HepG2 (cell line): ENCODE measurements around the gene PNRC1. TPM values are rescaled to one million over a fixed set of nuclear protein-coding genes. Genes with fewer than 3 reads are reported as not detected.
A peak's percentile ranks its signal among the peaks of the same experiment; 100 is the strongest.

Experiments
- CBFB ChIP-seq: sonication (generic); formaldehyde crosslinking; IDR thresholded peaks from 2 replicates; pipeline ENCODE4 v1.4.0; 2020; ENCODE audit warnings: missing genetic modification reagents
- CHD4 ChIP-seq: fragments of 200-600 bp; sonication (generic); IDR thresholded peaks from 2 replicates; pipeline ENCODE4 v1.7.0; 2017; ENCODE audit warnings: mild to moderate bottlenecking, low read length, borderline replicate concordance
- CREBL2 ChIP-seq: sonication (generic); formaldehyde crosslinking; IDR thresholded peaks from 2 replicates; pipeline ENCODE4 v1.8.1; 2023; ENCODE audit warnings: missing genetic modification reagents, mild to moderate bottlenecking, borderline replicate concordance
- HNF1B ChIP-seq: sonication (generic); formaldehyde crosslinking; IDR thresholded peaks from 2 replicates; pipeline ENCODE4 v1.5.1; 2020; ENCODE audit warnings: mild to moderate bottlenecking, moderate library complexity, missing genetic modification reagents
- HOXD1 ChIP-seq: sonication (generic); formaldehyde crosslinking; IDR thresholded peaks from 2 replicates; pipeline ENCODE4 v1.5.0; 2020; ENCODE audit warnings: missing genetic modification reagents
- NAIF1 ChIP-seq: sonication (generic); formaldehyde crosslinking; IDR thresholded peaks from 2 replicates; pipeline ENCODE4 v1.5.0; 2020; ENCODE audit warnings: mild to moderate bottlenecking, missing genetic modification reagents, borderline replicate concordance
- NCOA1 ChIP-seq: sonication (generic); formaldehyde crosslinking; IDR thresholded peaks from 2 replicates; pipeline ENCODE4 v1.9.0; 2021; ENCODE audit warnings: missing genetic modification reagents
- NPAS2 ChIP-seq: sonication (generic); formaldehyde crosslinking; IDR thresholded peaks from 2 replicates; pipeline ENCODE4 v1.8.0; 2022; ENCODE audit warnings: mild to moderate bottlenecking, missing genetic modification reagents, borderline replicate concordance
- PAWR ChIP-seq: sonication (generic); formaldehyde crosslinking; IDR thresholded peaks from 2 replicates; pipeline ENCODE4 v1.4.0; 2020; ENCODE audit warnings: missing genetic modification reagents, mild to moderate bottlenecking, borderline replicate concordance
- POLR2AphosphoS5 ChIP-seq: IDR thresholded peaks from 2 replicates; pipeline ENCODE4 v1.6.1; 2012; ENCODE audit warnings: low read depth, low read length
- RARG ChIP-seq: sonication (generic); formaldehyde crosslinking; IDR thresholded peaks from 2 replicates; pipeline ENCODE4 v1.4.0; 2020; ENCODE audit warnings: low read depth, mild to moderate bottlenecking, missing genetic modification reagents
- SETDB1 ChIP-seq: sonication (generic); formaldehyde crosslinking; IDR thresholded peaks from 2 replicates; pipeline ENCODE4 v1.5.1; 2020; ENCODE audit warnings: missing genetic modification reagents, mild to moderate bottlenecking, borderline replicate concordance
- SIX4 ChIP-seq: sonication (generic); formaldehyde crosslinking; IDR thresholded peaks from 2 replicates; pipeline ENCODE4 v1.4.0; 2020; ENCODE audit warnings: missing genetic modification reagents
- ZBTB4 ChIP-seq: sonication (generic); formaldehyde crosslinking; IDR thresholded peaks from 2 replicates; pipeline ENCODE4 v1.4.0; 2020; ENCODE audit warnings: missing genetic modification reagents, mild to moderate bottlenecking, borderline replicate concordance
- ZNF281 ChIP-seq: sonication (generic); formaldehyde crosslinking; IDR thresholded peaks from 2 replicates; pipeline ENCODE4 v1.4.0; 2020; ENCODE audit warnings: missing genetic modification reagents, borderline replicate concordance
- ZNF331 ChIP-seq: sonication (generic); formaldehyde crosslinking; IDR thresholded peaks from 2 replicates; pipeline ENCODE4 v1.4.0; 2020; ENCODE audit warnings: missing genetic modification reagents
- ZNF496 ChIP-seq: sonication (generic); formaldehyde crosslinking; IDR thresholded peaks from 2 replicates; pipeline ENCODE4 v1.8.1; 2023; ENCODE audit warnings: mild to moderate bottlenecking, moderate library complexity, missing genetic modification reagents; ENCODE audit not compliant: insufficient replicate concordance
- ZNF597 ChIP-seq: sonication (generic); formaldehyde crosslinking; IDR thresholded peaks from 2 replicates; pipeline ENCODE4 v1.5.0; 2020; ENCODE audit warnings: missing genetic modification reagents
- ZNF670 ChIP-seq: sonication (generic); formaldehyde crosslinking; IDR thresholded peaks from 2 replicates; pipeline ENCODE4 v1.8.0; 2022; ENCODE audit warnings: mild to moderate bottlenecking, missing genetic modification reagents, borderline replicate concordance
- polyA plus RNA-seq, 8 experiments: library from polyadenylated mRNA; depleted of rRNA in 3 of 8; stranded (reverse) in 7 of 8; unstranded in 1 of 8; fragments of >200 nt; fragmentation: Illumina TruSeq in 4 of 8; extraction: Trizol in 4 of 8; gene quantifications; 2 replicates each; pipeline versions ENCODE4 v1.2.1 to v1.2.3, GENCODE V29; 2011 to 2016; ENCODE audit warnings: low read depth in 4 of 8, missing spikeins in 1 of 8, mixed read lengths in 1 of 8; ENCODE audit not compliant: insufficient read depth in 1 of 8
- total RNA-seq, 5 experiments: library from RNA; depleted of rRNA; stranded (reverse); fragments of >200 nt; fragmentation: Illumina TruSeq; extraction: Trizol; gene quantifications; 2 replicates each; pipeline ENCODE4 v1.2.3, GENCODE V29; 2016; ENCODE audit warnings: low read depth in 1 of 5

PNRC1 gene
- total and polyA plus RNA-seq, 2 of the 13 experiments (the other 11 are each of a cell fraction or from before 2014, with no cell fraction given), result 17.6 to 36.0 TPM

GRCh38 chr6:89081423-89082322 is 1.1 kb downstream of the PNRC1 start (continued):
- TF ChIP-seq HNF1B (CRISPR knock-in tag) (0 out of 2 replicates have a peak, but pooled peaks have one; percentile 56), ZNF597 (CRISPR knock-in tag) (no peak), NAIF1 (CRISPR knock-in tag) (peak; percentile 21; the same call in 1 of the 2 replicates), CHD4 (no peak), ZNF331 (peak; percentile 34; the same call in 1 of the 2 replicates), SIX4 (CRISPR knock-in tag) (no peak), NPAS2 (CRISPR knock-in tag) (no peak), HOXD1 (CRISPR knock-in tag) (0 out of 2 replicates have a peak, but pooled peaks have one; percentile 48), ZNF496 (CRISPR knock-in tag) (no peak), ZNF670 (CRISPR knock-in tag) (peak; percentile 72; the same call in 1 of the 2 replicates), SETDB1 (CRISPR knock-in tag) (no peak), RARG (no peak), POLR2AphosphoS5 (peak; percentile 81), CBFB (CRISPR knock-in tag) (peak; percentile 39; the same call in 1 of the 2 replicates), ZNF281 (CRISPR knock-in tag) (peak; percentile 94), PAWR (CRISPR knock-in tag) (no peak), CREBL2 (peak; percentile 79; the same call in 1 of the 2 replicates), ZBTB4 (CRISPR knock-in tag) (0 out of 2 replicates have a peak, but pooled peaks have one; percentile 68), NCOA1 (CRISPR knock-in tag) (no peak; the same call in 1 of the 2 replicates)
